Measurements from ENCODE around the gene UCP2.
A peak's percentile ranks its signal among the peaks of the same experiment; 100 is the strongest.

Gene UCP2

GRCh38 chr11:73957654-73958361 is 24.8 kb downstream of the UCP2 start:
- no peaks in the 10 kb centered on the region for H3K36me3 ChIP-seq (ENCODE audit: low read depth)
- ATAC-seq (ENCODE audit: low read depth) (no peak), DNase-seq (ENCODE audit: low spot score) (no peak)
- H3K27me3 ChIP-seq (ENCODE audit: insufficient read depth, poor library complexity, severe bottlenecking), result no peaks in the 10 kb centered on the region
- H3K4me1 ChIP-seq (ENCODE audit: insufficient read depth, poor library complexity, severe bottlenecking), result peaks cover 7% of the 10 kb centered on the region
- no peak for TF ChIP-seq CTCF (IDR thresholded peaks at IDR 0.05; ENCODE audit: poor library complexity, severe bottlenecking)
- H3K9me3 ChIP-seq (ENCODE audit: severe bottlenecking), result no peaks in the 10 kb centered on the region
- no peak overlapping the region for H3K4me3 ChIP-seq (ENCODE audit: severe bottlenecking)
- no peak overlapping the region for H3K27ac ChIP-seq (ENCODE audit: poor library complexity, severe bottlenecking)

GRCh38 chr11:73956876-73957653 is 25.6 kb downstream of the UCP2 start:
- H3K9me3 ChIP-seq (ENCODE audit: severe bottlenecking), result no peaks in the 10 kb centered on the region
- peaks cover 7% of the 10 kb centered on the region for H3K4me1 ChIP-seq (ENCODE audit: insufficient read depth, poor library complexity, severe bottlenecking)
- H3K27ac ChIP-seq (ENCODE audit: poor library complexity, severe bottlenecking), result no peak overlapping the region
- H3K36me3 ChIP-seq (ENCODE audit: low read depth), result no peaks in the 10 kb centered on the region
- ATAC-seq (ENCODE audit: low read depth) (no peak), DNase-seq (ENCODE audit: low spot score) (no peak)
- TF ChIP-seq CTCF (IDR thresholded peaks at IDR 0.05; ENCODE audit: poor library complexity, severe bottlenecking), result no peak
- H3K4me3 ChIP-seq (ENCODE audit: severe bottlenecking), result no peak overlapping the region
- H3K27me3 ChIP-seq (ENCODE audit: insufficient read depth, poor library complexity, severe bottlenecking), result no peaks in the 10 kb centered on the region

GRCh38 chr11:73951797-73952196 is 30.8 kb downstream of the UCP2 start:
- Histone ChIP-seq H3K4me1 (ENCODE audit: insufficient read depth, poor library complexity, severe bottlenecking) (peaks cover 7% of the 10 kb centered on the region), H3K36me3 (ENCODE audit: low read depth) (no peaks in the 10 kb centered on the region), H3K4me3 (ENCODE audit: severe bottlenecking) (no peak overlapping the region), H3K27me3 (ENCODE audit: insufficient read depth, poor library complexity, severe bottlenecking) (no peaks in the 10 kb centered on the region), H3K9me3 (ENCODE audit: severe bottlenecking) (no peaks in the 10 kb centered on the region), H3K27ac (ENCODE audit: poor library complexity, severe bottlenecking) (no peak overlapping the region)
- no peak for TF ChIP-seq CTCF (IDR thresholded peaks at IDR 0.05; ENCODE audit: poor library complexity, severe bottlenecking)
- DNase-seq (ENCODE audit: low spot score), result no peak
- ATAC-seq (ENCODE audit: low read depth), result no peak; the same call in 2 of the 3 replicates

- Histone ChIP-seq H3K4me1 (ENCODE audit: insufficient read depth, poor library complexity, severe bottlenecking) (peaks cover 3% of the 10 kb centered on the region), H3K36me3 (ENCODE audit: low read depth) (no peaks in the 10 kb centered on the region), H3K9me3 (ENCODE audit: severe bottlenecking) (no peaks in the 10 kb centered on the region), H3K4me3 (ENCODE audit: severe bottlenecking) (no peak within 1 kb of the TSS), H3K27me3 (ENCODE audit: insufficient read depth, poor library complexity, severe bottlenecking) (no peaks in the 10 kb centered on the region), H3K27ac (ENCODE audit: poor library complexity, severe bottlenecking) (no peak within 1 kb of the TSS)
- ATAC-seq (ENCODE audit: low read depth) (peak; percentile 84), DNase-seq (ENCODE audit: low spot score) (no peak)
- TF ChIP-seq CTCF (IDR thresholded peaks at IDR 0.05; ENCODE audit: poor library complexity, severe bottlenecking), result no peak
Measured at GRCh38 chr11:73950869-73951710, 31.6 kb downstream of the UCP2 start, which contains the start of gene DNAJB13. DNAJB13 (plus strand) TSS chr11:73951026; CDS start chr11:73951070, 44 bp downstream.

Data from RWPE2 (cell line).